Smooth muscle cell (in vitro differentiated cells): ENCODE results near the gene CTR9. TPM values are rescaled to one million over a fixed set of nuclear protein-coding genes. Genes with fewer than 3 reads are reported as not detected.

Experiments
- DNase-seq: peaks from one replicate; lab custom pipeline; 2025; ENCODE audit not compliant: unreplicated experiment; lab: John Stamatoyannopoulos, UW
- H2AFZ ChIP-seq: fragments of 200-600 bp; sonication (generic); 2 replicates; pipeline ENCODE4 v1.6.0; 2016; ENCODE audit warnings: antibody characterized with exemption, low read depth, mild to moderate bottlenecking
- H3F3A ChIP-seq: fragments of 200-600 bp; sonication (generic); 2 replicates; pipeline ENCODE4 v1.6.0; 2017; ENCODE audit warnings: antibody characterized with exemption, low read depth
- H3K27ac ChIP-seq: fragments of 200-600 bp; sonication (generic); 2 replicates; pipeline ENCODE4 v1.5.1; 2016; ENCODE audit warnings: low read depth, mild to moderate bottlenecking
- H3K27me3 ChIP-seq: fragments of 200-600 bp; sonication (generic); 2 replicates; pipeline ENCODE4 v1.6.1; 2016; ENCODE audit warnings: low read depth, mild to moderate bottlenecking
- H3K36me3 ChIP-seq: fragments of 200-600 bp; sonication (generic); 2 replicates; pipeline ENCODE4 v1.5.1; 2016; ENCODE audit warnings: low read depth
- H3K4me1 ChIP-seq: fragments of 200-600 bp; sonication (generic); 2 replicates; pipeline ENCODE4 v1.5.1; 2016; ENCODE audit warnings: low read depth
- H3K4me2 ChIP-seq: fragments of 200-600 bp; sonication (generic); 2 replicates; pipeline ENCODE4 v1.6.0; 2016; ENCODE audit warnings: mild to moderate bottlenecking
- H3K4me3 ChIP-seq: fragments of 200-600 bp; sonication (generic); 2 replicates; pipeline ENCODE4 v1.5.1; 2016; ENCODE audit warnings: mild to moderate bottlenecking
- H3K79me2 ChIP-seq: fragments of 200-600 bp; sonication (generic); 2 replicates; pipeline ENCODE4 v1.6.0; 2016; ENCODE audit warnings: low read depth, mild to moderate bottlenecking
- H3K9ac ChIP-seq: fragments of 200-600 bp; sonication (generic); 2 replicates; pipeline ENCODE4 v1.6.0; 2016; ENCODE audit warnings: low read depth
- H3K9me3 ChIP-seq: fragments of 200-600 bp; sonication (generic); replicated peaks from 2 replicates; pipeline ENCODE4 v1.5.1; 2016; ENCODE audit warnings: low read depth
- H4K20me1 ChIP-seq: fragments of 200-600 bp; sonication (generic); 2 replicates; pipeline ENCODE4 v1.6.0; 2016; ENCODE audit warnings: low read depth
- CTCF ChIP-seq: fragments of 200-600 bp; sonication (generic); IDR thresholded peaks from 2 replicates; pipeline ENCODE4 v1.5.1; 2017; ENCODE audit warnings: borderline replicate concordance, mild to moderate bottlenecking, antibody characterized with exemption; ENCODE audit not compliant: insufficient read depth, poor library complexity, severe bottlenecking
- WGBS: methylation state at CpG from one replicate; pipeline ENCODE4 v1.1.7; 2016; ENCODE audit warnings: low lambda C conversion rate; 5-methylcytosine and 5-hydroxymethylcytosine counted together
- polyA plus RNA-seq: library from polyadenylated mRNA; unstranded; fragments of >200 nt; fragmentation: Nextera tagmentation; extraction: Ambion mirVana; gene quantifications from 2 replicates; pipeline ENCODE4 v1.2.1, GENCODE V29; 2016
- total RNA-seq: library from RNA; depleted of rRNA; stranded (reverse); fragments of >200 nt; gene quantifications from 2 replicates; pipeline ENCODE4 v1.2.3, GENCODE V29; 2014

The CTR9 gene
- total and polyA plus RNA-seq, 2 experiments from 2014 or later = 25.1 to 27.5 TPM

GRCh38 chr11:10763766-10764165, 12.7 kb downstream of the CTR9 start:
- 96% methylated on average over 4 of the region's 4 CpGs for WGBS
- H3K36me3 ChIP-seq = peaks cover 36% of the 10 kb centered on the region
- H4K20me1 ChIP-seq = no peaks in the 10 kb centered on the region
- no peaks in the 10 kb centered on the region for H3K27me3 ChIP-seq
- no peaks in the 10 kb centered on the region for H3K79me2 ChIP-seq
- H2AFZ ChIP-seq = no peak overlapping the region
- no peaks in the 10 kb centered on the region for H3K4me1 ChIP-seq
- TF ChIP-seq CTCF = no peak
- no peak overlapping the region for H3K9ac ChIP-seq
- H3F3A ChIP-seq = no peaks in the 10 kb centered on the region
- no peak overlapping the region for H3K27ac ChIP-seq
- no peaks in the 10 kb centered on the region for H3K9me3 ChIP-seq
- H3K4me2 ChIP-seq = no peak overlapping the region
- no peak for DNase-seq
- no peak overlapping the region for H3K4me3 ChIP-seq

- no peaks in the 10 kb centered on the region for H4K20me1 ChIP-seq
- H3K9ac ChIP-seq = no peak overlapping the region
- H3K27ac ChIP-seq = no peak overlapping the region
- H3K27me3 ChIP-seq = no peaks in the 10 kb centered on the region
- H3K9me3 ChIP-seq = no peaks in the 10 kb centered on the region
- H3F3A ChIP-seq = no peaks in the 10 kb centered on the region
- H3K4me3 ChIP-seq = no peak overlapping the region
- peaks cover 37% of the 10 kb centered on the region for H3K36me3 ChIP-seq
- H3K4me2 ChIP-seq = no peak overlapping the region
- no peak for DNase-seq
- H2AFZ ChIP-seq = no peak overlapping the region
- no peaks in the 10 kb centered on the region for H3K79me2 ChIP-seq
- H3K4me1 ChIP-seq = no peaks in the 10 kb centered on the region
- 93% methylated on average over 12 of the region's 12 CpGs for WGBS
- TF ChIP-seq CTCF = no peak
These were observed 13.4 kb downstream of the CTR9 start for GRCh38 chr11:10764412-10764811.

GRCh38 chr11:10770626-10771254, 19.7 kb downstream of the CTR9 start:
- H3K9ac ChIP-seq = no peak overlapping the region
- peaks cover 3% of the 10 kb centered on the region for H3F3A ChIP-seq
- no peaks in the 10 kb centered on the region for H4K20me1 ChIP-seq
- H3K4me1 ChIP-seq = no peaks in the 10 kb centered on the region
- no peak overlapping the region for H2AFZ ChIP-seq
- DNase-seq = no peak
- H3K79me2 ChIP-seq = no peaks in the 10 kb centered on the region
- H3K27ac ChIP-seq = no peak overlapping the region
- H3K27me3 ChIP-seq = no peaks in the 10 kb centered on the region
- H3K4me2 ChIP-seq = no peak overlapping the region
- TF ChIP-seq CTCF = peak; percentile 63
- no peak overlapping the region for H3K4me3 ChIP-seq
- peaks cover 44% of the 10 kb centered on the region for H3K36me3 ChIP-seq
- no peaks in the 10 kb centered on the region for H3K9me3 ChIP-seq
- WGBS = 72% methylated on average over 2 of the region's 2 CpGs

- Histone ChIP-seq H3K9ac (no peak overlapping the region), H3K27ac (no peak overlapping the region), H3F3A (peaks cover 6% of the 10 kb centered on the region), H3K9me3 (no peaks in the 10 kb centered on the region), H3K4me3 (no peak overlapping the region), H2AFZ (no peak overlapping the region), H3K4me2 (no peak overlapping the region), H3K27me3 (no peaks in the 10 kb centered on the region), H4K20me1 (no peaks in the 10 kb centered on the region), H3K36me3 (peaks cover 44% of the 10 kb centered on the region), H3K79me2 (no peaks in the 10 kb centered on the region), H3K4me1 (no peaks in the 10 kb centered on the region)
- DNase-seq = no peak
- TF ChIP-seq CTCF = no peak
- 96% methylated on average over 1 of the region's 1 CpG for WGBS
These were observed 20.4 kb downstream of the CTR9 start for GRCh38 chr11:10771457-10771856.
